ENCODE results near the gene OR2V1. TPM values are rescaled to one million over a fixed set of nuclear protein-coding genes. Genes with fewer than 3 reads are reported as not detected.
"Not testable (repeated sequence)": the region's sequence is repeated elsewhere in the genome, so short reads cannot be mapped to it uniquely, and the experiment has no call there.

Gene OR2V1
- total RNA-seq, 1 donor = not detected

GRCh38 chr5:181108578-181109165, 22.3 kb downstream of the OR2V1 start:
- H3K4me3 ChIP-seq (ENCODE audit: low read depth, low read length) = no peak overlapping the region
- TF ChIP-seq, protein P1, sequence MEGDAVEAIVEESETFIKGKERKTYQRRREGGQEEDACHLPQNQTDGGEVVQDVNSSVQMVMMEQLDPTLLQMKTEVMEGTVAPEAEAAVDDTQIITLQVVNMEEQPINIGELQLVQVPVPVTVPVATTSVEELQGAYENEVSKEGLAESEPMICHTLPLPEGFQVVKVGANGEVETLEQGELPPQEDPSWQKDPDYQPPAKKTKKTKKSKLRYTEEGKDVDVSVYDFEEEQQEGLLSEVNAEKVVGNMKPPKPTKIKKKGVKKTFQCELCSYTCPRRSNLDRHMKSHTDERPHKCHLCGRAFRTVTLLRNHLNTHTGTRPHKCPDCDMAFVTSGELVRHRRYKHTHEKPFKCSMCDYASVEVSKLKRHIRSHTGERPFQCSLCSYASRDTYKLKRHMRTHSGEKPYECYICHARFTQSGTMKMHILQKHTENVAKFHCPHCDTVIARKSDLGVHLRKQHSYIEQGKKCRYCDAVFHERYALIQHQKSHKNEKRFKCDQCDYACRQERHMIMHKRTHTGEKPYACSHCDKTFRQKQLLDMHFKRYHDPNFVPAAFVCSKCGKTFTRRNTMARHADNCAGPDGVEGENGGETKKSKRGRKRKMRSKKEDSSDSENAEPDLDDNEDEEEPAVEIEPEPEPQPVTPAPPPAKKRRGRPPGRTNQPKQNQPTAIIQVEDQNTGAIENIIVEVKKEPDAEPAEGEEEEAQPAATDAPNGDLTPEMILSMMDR (IDR thresholded peaks at IDR 0.05; ENCODE audit: insufficient read depth, low read depth, low read length) = no peak
- no peak for DNase-seq (ENCODE audit: low read depth)

GRCh38 chr5:181107699-181108098, 23.3 kb downstream of the OR2V1 start:
- no peak for DNase-seq (ENCODE audit: low read depth)
- H3K4me3 ChIP-seq (ENCODE audit: low read depth, low read length) = no peak overlapping the region
- TF ChIP-seq, protein P1 (IDR thresholded peaks at IDR 0.05; ENCODE audit: insufficient read depth, low read depth, low read length) = no peak

DNA sequence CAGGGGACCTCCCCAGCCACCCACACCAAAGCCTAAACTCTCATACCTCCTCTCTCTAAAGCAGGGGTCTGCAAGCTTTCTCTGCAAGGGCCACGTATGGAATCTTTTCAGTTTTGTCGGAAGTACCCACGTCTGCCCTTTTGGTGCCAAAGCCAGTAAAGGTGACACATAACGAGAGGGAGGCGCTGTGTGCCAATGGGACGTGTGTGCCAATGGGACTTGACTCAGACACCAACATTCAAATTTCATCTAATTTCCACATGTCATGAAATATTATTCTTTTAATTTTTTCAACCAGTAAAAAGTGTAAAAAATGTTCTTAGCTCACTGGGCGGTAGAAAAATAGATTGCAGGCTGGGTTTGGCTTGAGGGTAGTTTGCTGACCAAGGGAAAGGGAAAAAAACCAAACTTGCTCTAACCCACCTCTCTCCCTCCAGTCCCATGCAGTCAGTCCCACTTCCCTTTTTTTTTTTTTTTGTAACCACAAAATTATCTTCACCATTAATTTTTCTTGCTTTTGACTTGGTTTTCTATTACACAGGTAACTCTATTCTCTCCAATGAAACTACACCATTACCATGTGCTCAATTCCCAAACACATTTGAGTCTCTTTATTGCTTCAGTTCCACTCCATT, 25.5 kb downstream of the OR2V1 start:
- TF ChIP-seq, protein P1 (IDR thresholded peaks at IDR 0.05; ENCODE audit: insufficient read depth, low read depth, low read length) = no peak
- no peak overlapping the region for H3K4me3 ChIP-seq (ENCODE audit: low read depth, low read length)
- no peak for DNase-seq (ENCODE audit: low read depth)

- not testable (repeated sequence) for H3K4me3 ChIP-seq (ENCODE audit: low read depth, low read length); DNase-seq (ENCODE audit: low read depth)
These were observed 26.2 kb downstream of the OR2V1 start for GRCh38 chr5:181104606-181105390.

DNA sequence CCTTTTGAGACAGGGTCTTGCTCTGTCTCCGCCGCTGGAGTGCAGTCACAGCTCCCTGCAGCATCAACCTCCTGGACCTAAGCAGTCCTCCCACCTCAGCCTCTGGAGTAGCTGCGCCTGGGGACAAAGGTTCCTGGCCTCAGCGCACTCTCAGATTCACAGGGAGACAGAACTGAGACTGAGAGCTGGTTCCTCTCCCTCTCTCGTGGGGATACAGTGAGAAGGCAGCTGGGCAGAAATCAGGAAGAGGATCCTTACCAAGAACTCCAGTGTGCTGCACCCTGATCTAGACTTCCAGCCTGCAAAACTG, 26.8 kb downstream of the OR2V1 start:
- not testable (repeated sequence) for H3K4me3 ChIP-seq (ENCODE audit: low read depth, low read length); DNase-seq (ENCODE audit: low read depth)

DNA sequence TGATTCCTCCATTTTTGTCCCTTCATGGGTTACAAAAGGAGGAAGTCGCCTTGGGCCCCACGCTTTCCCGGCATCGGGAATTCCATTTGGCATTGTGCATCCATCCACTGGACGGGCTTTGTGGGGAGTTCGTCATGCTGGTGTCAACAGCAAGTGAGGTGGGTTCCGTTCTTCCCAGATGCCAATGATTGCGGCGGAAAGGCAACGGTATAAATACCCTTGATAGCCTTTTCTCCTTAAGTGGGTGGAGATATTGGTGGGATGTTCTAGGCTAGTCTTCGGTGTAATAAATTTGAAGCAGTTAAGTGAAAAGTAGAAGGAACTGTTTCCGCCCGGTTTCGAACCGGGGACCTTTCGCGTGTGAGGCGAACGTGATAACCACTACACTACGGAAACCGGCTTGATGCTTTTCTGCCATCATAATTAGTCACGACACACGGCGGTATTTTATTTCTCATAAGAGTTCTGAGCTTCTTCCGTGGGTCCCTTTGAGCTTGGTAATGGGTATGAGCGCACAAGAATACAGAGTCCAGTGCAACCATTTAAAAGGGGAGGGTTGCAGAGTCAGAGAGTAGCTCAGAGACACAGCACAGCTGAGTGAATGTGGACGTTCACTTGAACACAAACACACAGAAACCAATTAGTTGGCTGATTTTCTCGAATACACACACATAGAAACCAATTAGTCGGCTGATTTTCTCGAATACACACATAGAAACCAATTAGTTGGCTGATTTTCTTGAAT, 28.9 kb downstream of the OR2V1 start:
- DNase-seq (ENCODE audit: low read depth); H3K4me3 ChIP-seq (ENCODE audit: low read depth, low read length): not testable (repeated sequence)

DNA sequence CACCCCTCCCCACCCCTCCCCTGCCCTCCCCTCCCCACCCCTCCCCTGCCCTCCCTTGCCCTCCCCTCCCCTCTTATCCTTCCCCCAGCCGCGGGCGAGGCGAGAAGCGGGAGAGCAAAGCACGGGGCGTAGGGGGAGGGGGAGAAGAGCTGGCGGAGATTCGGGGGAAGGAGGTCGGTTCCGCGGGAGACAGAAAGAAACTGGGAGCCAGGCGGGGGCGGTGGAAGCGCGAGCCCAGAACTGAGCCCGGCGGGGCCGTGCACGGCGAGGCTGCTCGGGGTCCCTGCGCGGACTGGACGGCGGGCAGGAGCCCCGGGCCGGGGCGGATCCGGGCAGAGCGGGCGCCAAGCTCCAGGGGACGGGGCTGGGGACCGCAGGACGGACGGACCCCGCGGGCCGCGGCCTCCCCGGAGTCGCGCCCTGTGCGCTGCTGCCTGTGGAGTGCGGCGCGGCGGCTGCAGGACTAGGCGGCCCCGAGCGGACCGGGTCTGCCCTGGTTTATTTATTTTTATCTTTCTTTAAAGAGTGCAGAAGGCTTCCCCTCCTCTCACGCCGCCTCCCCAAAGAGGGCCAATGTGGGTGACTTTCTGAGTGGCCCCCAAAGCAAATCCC, 29.8 kb downstream of the OR2V1 start:
- DNase-seq (ENCODE audit: low read depth); H3K4me3 ChIP-seq (ENCODE audit: low read depth, low read length): not testable (repeated sequence)

DNA sequence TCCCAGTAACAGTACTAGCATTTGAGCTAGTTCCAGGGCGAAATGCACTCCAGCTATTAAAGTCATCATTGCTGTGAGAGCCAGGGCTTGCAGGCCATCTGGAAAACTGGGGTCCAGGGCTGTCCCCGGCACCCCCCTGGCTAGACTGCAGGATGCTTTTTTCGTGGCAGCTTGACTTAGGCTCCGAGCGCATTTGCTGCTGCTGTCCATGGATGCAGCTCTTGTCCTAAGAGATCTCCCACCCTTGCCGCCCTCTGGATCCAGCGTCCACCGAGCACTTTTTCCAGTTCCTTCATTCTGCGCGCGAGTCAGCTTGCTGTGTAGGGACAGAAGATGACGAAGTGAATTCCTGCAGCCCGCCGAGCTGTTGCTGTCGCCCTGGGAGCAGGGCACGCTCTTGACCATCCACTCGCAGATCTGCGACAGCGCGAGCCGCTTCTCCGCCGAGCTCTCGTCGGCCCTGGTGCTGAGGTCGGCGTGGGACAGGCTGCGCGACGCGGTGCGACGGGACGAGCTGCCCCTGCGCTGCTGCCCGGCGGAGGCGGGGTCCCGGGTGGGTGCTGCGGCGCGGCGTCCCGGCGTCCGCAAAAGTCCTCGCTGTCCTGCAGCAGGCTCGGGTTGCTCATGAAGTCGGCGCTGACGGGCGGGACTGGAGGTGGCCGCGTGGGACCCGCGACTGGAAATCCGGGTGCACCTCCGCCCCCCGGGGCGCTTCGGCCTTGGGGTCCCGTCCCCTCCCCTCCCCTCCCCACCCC, 30.7 kb downstream of the OR2V1 start:
- DNase-seq (ENCODE audit: low read depth) = peak; percentile 5
- TF ChIP-seq, protein P1 (IDR thresholded peaks at IDR 0.05; ENCODE audit: insufficient read depth, low read depth, low read length) = no peak
- H3K4me3 ChIP-seq (ENCODE audit: low read depth, low read length) = no peak overlapping the region

Measured in fibroblast of villous mesenchyme (primary cell).